ENCODE measurements around the gene USP47. TPM values are rescaled to one million over a fixed set of nuclear protein-coding genes. Genes with fewer than 3 reads are reported as not detected.

The USP47 gene
- polyA plus RNA-seq, 1 donor from 2014 or later: 92.6 TPM

GRCh38 chr11:11961399-11962028, 119.7 kb downstream of the USP47 start:
- Histone ChIP-seq H3K4me2 (ENCODE audit: low read length) (no peak overlapping the region), H3K79me2 (replicated peaks; ENCODE audit: insufficient read depth, low read length) (no peaks in the 10 kb centered on the region), H3K4me3 (ENCODE audit: low read length) (no peak overlapping the region), H3F3A (ENCODE audit: insufficient read depth, low read length, poor library complexity, severe bottlenecking) (no peaks in the 10 kb centered on the region), H3K9me2 (ENCODE audit: insufficient read depth, low read length) (no peaks in the 10 kb centered on the region), H3K9ac (ENCODE audit: low read length) (no peak overlapping the region), H3K9me3 (ENCODE audit: low read length) (no peaks in the 10 kb centered on the region), H3K27ac (ENCODE audit: low read length) (no peak overlapping the region), H2AFZ (ENCODE audit: low read depth, low read length) (no peak overlapping the region), H4K20me1 (ENCODE audit: insufficient read depth) (no peaks in the 10 kb centered on the region), H3K27me3 (ENCODE audit: insufficient read depth, low read depth, low read length) (no peaks in the 10 kb centered on the region), H3K36me3 (ENCODE audit: insufficient read depth, low read length) (peaks cover 13% of the 10 kb centered on the region)
- TF ChIP-seq EP300 (conservative IDR thresholded peaks at IDR 0.05; ENCODE audit: poor library complexity, severe bottlenecking) (no peak), POLR2AphosphoS5 (IDR thresholded peaks at IDR 0.05) (no peak), EZH2 (IDR thresholded peaks at IDR 0.05; ENCODE audit: borderline replicate concordance, insufficient read depth, low read length, poor library complexity, severe bottlenecking) (no peak), SMC3 (conservative IDR thresholded peaks at IDR 0.05; ENCODE audit: poor library complexity) (no peak), TAF1 (IDR thresholded peaks at IDR 0.05; ENCODE audit: low read depth) (no peak), MXI1 (conservative IDR thresholded peaks at IDR 0.05; ENCODE audit: poor library complexity, severe bottlenecking) (no peak), RAD21 (conservative IDR thresholded peaks at IDR 0.05) (no peak)
- TF ChIP-seq, protein P1, sequence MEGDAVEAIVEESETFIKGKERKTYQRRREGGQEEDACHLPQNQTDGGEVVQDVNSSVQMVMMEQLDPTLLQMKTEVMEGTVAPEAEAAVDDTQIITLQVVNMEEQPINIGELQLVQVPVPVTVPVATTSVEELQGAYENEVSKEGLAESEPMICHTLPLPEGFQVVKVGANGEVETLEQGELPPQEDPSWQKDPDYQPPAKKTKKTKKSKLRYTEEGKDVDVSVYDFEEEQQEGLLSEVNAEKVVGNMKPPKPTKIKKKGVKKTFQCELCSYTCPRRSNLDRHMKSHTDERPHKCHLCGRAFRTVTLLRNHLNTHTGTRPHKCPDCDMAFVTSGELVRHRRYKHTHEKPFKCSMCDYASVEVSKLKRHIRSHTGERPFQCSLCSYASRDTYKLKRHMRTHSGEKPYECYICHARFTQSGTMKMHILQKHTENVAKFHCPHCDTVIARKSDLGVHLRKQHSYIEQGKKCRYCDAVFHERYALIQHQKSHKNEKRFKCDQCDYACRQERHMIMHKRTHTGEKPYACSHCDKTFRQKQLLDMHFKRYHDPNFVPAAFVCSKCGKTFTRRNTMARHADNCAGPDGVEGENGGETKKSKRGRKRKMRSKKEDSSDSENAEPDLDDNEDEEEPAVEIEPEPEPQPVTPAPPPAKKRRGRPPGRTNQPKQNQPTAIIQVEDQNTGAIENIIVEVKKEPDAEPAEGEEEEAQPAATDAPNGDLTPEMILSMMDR (IDR thresholded peaks at IDR 0.05; ENCODE audit: poor library complexity, severe bottlenecking): no peak
- TF ChIP-seq, protein P2, sequence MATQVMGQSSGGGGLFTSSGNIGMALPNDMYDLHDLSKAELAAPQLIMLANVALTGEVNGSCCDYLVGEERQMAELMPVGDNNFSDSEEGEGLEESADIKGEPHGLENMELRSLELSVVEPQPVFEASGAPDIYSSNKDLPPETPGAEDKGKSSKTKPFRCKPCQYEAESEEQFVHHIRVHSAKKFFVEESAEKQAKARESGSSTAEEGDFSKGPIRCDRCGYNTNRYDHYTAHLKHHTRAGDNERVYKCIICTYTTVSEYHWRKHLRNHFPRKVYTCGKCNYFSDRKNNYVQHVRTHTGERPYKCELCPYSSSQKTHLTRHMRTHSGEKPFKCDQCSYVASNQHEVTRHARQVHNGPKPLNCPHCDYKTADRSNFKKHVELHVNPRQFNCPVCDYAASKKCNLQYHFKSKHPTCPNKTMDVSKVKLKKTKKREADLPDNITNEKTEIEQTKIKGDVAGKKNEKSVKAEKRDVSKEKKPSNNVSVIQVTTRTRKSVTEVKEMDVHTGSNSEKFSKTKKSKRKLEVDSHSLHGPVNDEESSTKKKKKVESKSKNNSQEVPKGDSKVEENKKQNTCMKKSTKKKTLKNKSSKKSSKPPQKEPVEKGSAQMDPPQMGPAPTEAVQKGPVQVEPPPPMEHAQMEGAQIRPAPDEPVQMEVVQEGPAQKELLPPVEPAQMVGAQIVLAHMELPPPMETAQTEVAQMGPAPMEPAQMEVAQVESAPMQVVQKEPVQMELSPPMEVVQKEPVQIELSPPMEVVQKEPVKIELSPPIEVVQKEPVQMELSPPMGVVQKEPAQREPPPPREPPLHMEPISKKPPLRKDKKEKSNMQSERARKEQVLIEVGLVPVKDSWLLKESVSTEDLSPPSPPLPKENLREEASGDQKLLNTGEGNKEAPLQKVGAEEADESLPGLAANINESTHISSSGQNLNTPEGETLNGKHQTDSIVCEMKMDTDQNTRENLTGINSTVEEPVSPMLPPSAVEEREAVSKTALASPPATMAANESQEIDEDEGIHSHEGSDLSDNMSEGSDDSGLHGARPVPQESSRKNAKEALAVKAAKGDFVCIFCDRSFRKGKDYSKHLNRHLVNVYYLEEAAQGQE (IDR thresholded peaks at IDR 0.05; ENCODE audit: borderline replicate concordance): no peak

DNA sequence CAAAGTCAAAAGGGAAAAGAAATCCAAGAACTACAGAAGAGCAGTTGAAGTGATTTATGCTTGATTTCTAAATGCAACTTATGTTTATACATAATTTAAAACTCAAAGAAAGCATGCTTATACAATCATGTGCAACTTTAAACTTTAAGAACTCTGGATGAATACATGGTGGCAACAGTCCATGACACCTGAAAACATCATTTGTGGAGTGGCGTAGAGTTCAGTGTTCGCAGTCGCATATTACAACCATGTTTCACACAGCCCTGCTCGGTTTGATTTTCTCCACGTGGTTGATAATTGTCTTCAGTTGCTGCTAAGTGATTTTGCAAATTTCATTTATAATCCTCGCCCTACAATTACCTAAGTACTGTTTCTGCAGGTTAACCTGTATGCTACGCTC, 121.3 kb downstream of the USP47 start:
- H3K79me2 ChIP-seq (replicated peaks; ENCODE audit: insufficient read depth, low read length): no peaks in the 10 kb centered on the region
- TF ChIP-seq, protein P2 (IDR thresholded peaks at IDR 0.05; ENCODE audit: borderline replicate concordance): no peak
- TF ChIP-seq POLR2AphosphoS5 (IDR thresholded peaks at IDR 0.05): no peak
- TF ChIP-seq, protein P1 (IDR thresholded peaks at IDR 0.05; ENCODE audit: poor library complexity, severe bottlenecking): no peak
- TF ChIP-seq RAD21 (conservative IDR thresholded peaks at IDR 0.05): no peak
- TF ChIP-seq EZH2 (IDR thresholded peaks at IDR 0.05; ENCODE audit: borderline replicate concordance, insufficient read depth, low read length, poor library complexity, severe bottlenecking): no peak
- TF ChIP-seq EP300 (conservative IDR thresholded peaks at IDR 0.05; ENCODE audit: poor library complexity, severe bottlenecking): no peak
- no peak for TF ChIP-seq MXI1 (conservative IDR thresholded peaks at IDR 0.05; ENCODE audit: poor library complexity, severe bottlenecking)
- no peak for TF ChIP-seq TAF1 (IDR thresholded peaks at IDR 0.05; ENCODE audit: low read depth)
- TF ChIP-seq SMC3 (conservative IDR thresholded peaks at IDR 0.05; ENCODE audit: poor library complexity): no peak
- H3K9ac ChIP-seq (ENCODE audit: low read length): no peak overlapping the region
- no peaks in the 10 kb centered on the region for H3K27me3 ChIP-seq (ENCODE audit: insufficient read depth, low read depth, low read length)
- no peaks in the 10 kb centered on the region for H4K20me1 ChIP-seq (ENCODE audit: insufficient read depth)
- H3K4me3 ChIP-seq (ENCODE audit: low read length): no peak overlapping the region
- H2AFZ ChIP-seq (ENCODE audit: low read depth, low read length): no peak overlapping the region
- no peak overlapping the region for H3K4me2 ChIP-seq (ENCODE audit: low read length)
- no peaks in the 10 kb centered on the region for H3K9me2 ChIP-seq (ENCODE audit: insufficient read depth, low read length)
- peaks cover 7% of the 10 kb centered on the region for H3K36me3 ChIP-seq (ENCODE audit: insufficient read depth, low read length)
- H3K9me3 ChIP-seq (ENCODE audit: low read length): no peaks in the 10 kb centered on the region
- no peaks in the 10 kb centered on the region for H3F3A ChIP-seq (ENCODE audit: insufficient read depth, low read length, poor library complexity, severe bottlenecking)
- H3K27ac ChIP-seq (ENCODE audit: low read length): no peak overlapping the region
